GM19043 (cell line): ENCODE data around the gene RNF11.
A peak's percentile ranks its signal among the peaks of the same experiment; 100 is the strongest.
"Not testable (repeated sequence)": the region's sequence is repeated elsewhere in the genome, so short reads cannot be mapped to it uniquely, and the experiment has no call there.

Experiments
- ATAC-seq: cut with Tn5 transposase; IDR thresholded peaks from one replicate; pipeline ENCODE4 v1.9.1; 2021; ENCODE audit warnings: low read depth; ENCODE audit not compliant: unreplicated experiment

Gene RNF11

GRCh38 chr1:51227231-51227960 lies 8.7 kb upstream of the RNF11 start:
- ATAC-seq, result not testable (repeated sequence)

GRCh38 chr1:51228471-51228870 lies 7.6 kb upstream of the RNF11 start:
- not testable (repeated sequence) for ATAC-seq

- ATAC-seq, result no peak
Measured at GRCh38 chr1:51230501-51231078, 5.5 kb upstream of the RNF11 start.

- ATAC-seq, result no peak
Measured at GRCh38 chr1:51231120-51231519, 5.0 kb upstream of the RNF11 start.

GRCh38 chr1:51231896-51232295 lies 4.2 kb upstream of the RNF11 start:
- ATAC-seq, result no peak

GRCh38 chr1:51234236-51234635 lies 1.8 kb upstream of the RNF11 start:
- ATAC-seq, result not testable (repeated sequence)

- peak; percentile 62 for ATAC-seq
Measured at GRCh38 chr1:51234721-51235425, 1.2 kb upstream of the RNF11 start.

GRCh38 chr1:51236531-51237350 lies 668 bp downstream of the RNF11 start:
- ATAC-seq, result no peak

GRCh38 chr1:51237351-51238033 lies 1.4 kb downstream of the RNF11 start:
- no peak for ATAC-seq

- ATAC-seq, result no peak
Measured at GRCh38 chr1:51238034-51238403, 1.9 kb downstream of the RNF11 start.

- ATAC-seq, result no peak
Measured at GRCh38 chr1:51240084-51240483, 4.0 kb downstream of the RNF11 start.

- ATAC-seq, result no peak
Measured at GRCh38 chr1:51241119-51241518, 5.0 kb downstream of the RNF11 start.

GRCh38 chr1:51242546-51242945 lies 6.5 kb downstream of the RNF11 start:
- no peak for ATAC-seq

GRCh38 chr1:51247022-51247421 lies 10.9 kb downstream of the RNF11 start:
- peak; percentile 90 for ATAC-seq

GRCh38 chr1:51247499-51247898 lies 11.4 kb downstream of the RNF11 start:
- ATAC-seq, result no peak

- ATAC-seq, result no peak
Measured at GRCh38 chr1:51249445-51249844, 13.4 kb downstream of the RNF11 start.

GRCh38 chr1:51250729-51251128 lies 14.7 kb downstream of the RNF11 start:
- ATAC-seq, result not testable (repeated sequence)

GRCh38 chr1:51251165-51251564 lies 15.1 kb downstream of the RNF11 start:
- not testable (repeated sequence) for ATAC-seq

GRCh38 chr1:51252366-51252765 lies 16.3 kb downstream of the RNF11 start:
- ATAC-seq, result no peak

- no peak for ATAC-seq
Measured at GRCh38 chr1:51253691-51254090, 17.6 kb downstream of the RNF11 start.
